ENCODE data around the gene MLH1.

The MLH1 gene

DNA sequence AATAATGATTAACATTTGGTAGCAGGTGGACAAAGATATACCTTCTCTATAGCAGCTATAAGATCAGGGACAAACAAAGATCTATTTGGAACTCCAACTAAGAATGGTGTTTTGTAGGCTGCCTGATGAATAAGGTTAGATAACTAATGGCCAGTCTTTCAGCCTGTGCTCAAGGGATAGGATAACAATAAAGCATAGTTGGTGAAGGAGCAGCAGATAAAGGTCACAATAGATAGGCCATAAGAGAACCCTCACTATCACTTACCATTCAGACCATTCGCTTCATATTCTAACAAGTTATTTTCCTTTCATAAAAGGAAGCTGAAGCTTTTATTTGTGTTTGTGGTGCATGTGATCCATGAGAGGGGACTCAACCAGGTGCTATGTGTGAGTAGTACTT lies 20.2 kb upstream of the MLH1 start:
- DNase-seq (ENCODE audit: low spot score), result no peak
- in situ Hi-C loops (cut with MboI; ENCODE audit: low sequenced_read_pairs, unreplicated experiment), result loop anchor here (25.0 kb wide), 1 partner anchor 236 kb away; no protein-coding TSS in a partner anchor
- TF ChIP-seq CTCF (IDR thresholded peaks at IDR 0.05; ENCODE audit: borderline replicate concordance, control extremely low read depth, extremely low read depth, insufficient read depth, missing control alignments), result no peak

- in situ Hi-C loops (cut with MboI; ENCODE audit: low sequenced_read_pairs, unreplicated experiment), result no loop called here
- no peak for DNase-seq (ENCODE audit: low spot score)
- TF ChIP-seq CTCF (IDR thresholded peaks at IDR 0.05; ENCODE audit: borderline replicate concordance, control extremely low read depth, extremely low read depth, insufficient read depth, missing control alignments), result no peak
Measured at GRCh38 chr3:36981006-36981405, 12.3 kb upstream of the MLH1 start.

- no peak for DNase-seq (ENCODE audit: low spot score)
- in situ Hi-C loops (cut with MboI; ENCODE audit: low sequenced_read_pairs, unreplicated experiment), result no loop called here
- TF ChIP-seq CTCF (IDR thresholded peaks at IDR 0.05; ENCODE audit: borderline replicate concordance, control extremely low read depth, extremely low read depth, insufficient read depth, missing control alignments), result no peak
Measured at GRCh38 chr3:36988356-36988755, 5.0 kb upstream of the MLH1 start.

DNA sequence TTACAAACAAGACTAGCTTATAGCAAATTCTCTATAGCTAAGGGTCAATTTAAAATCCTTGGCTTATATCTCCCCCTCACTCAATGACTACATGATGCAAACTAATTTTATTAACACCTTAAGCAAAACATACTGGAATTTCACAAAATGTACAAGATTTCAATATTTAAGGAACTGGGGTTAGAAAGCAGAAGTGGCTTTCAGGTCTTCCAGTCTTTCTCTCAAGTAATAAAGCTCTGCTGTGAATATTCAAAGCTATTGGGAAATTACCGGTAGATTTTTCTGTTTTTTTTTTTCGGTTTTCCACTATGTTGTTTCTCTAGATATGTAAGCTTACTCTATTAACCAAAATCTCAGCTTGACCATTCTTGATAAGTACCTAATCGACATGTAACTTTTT lies 4.3 kb upstream of the MLH1 start:
- TF ChIP-seq CTCF (IDR thresholded peaks at IDR 0.05; ENCODE audit: borderline replicate concordance, control extremely low read depth, extremely low read depth, insufficient read depth, missing control alignments), result no peak
- in situ Hi-C loops (cut with MboI; ENCODE audit: low sequenced_read_pairs, unreplicated experiment), result no loop called here
- no peak for DNase-seq (ENCODE audit: low spot score)

- no peak for TF ChIP-seq CTCF (IDR thresholded peaks at IDR 0.05; ENCODE audit: borderline replicate concordance, control extremely low read depth, extremely low read depth, insufficient read depth, missing control alignments)
- in situ Hi-C loops (cut with MboI; ENCODE audit: low sequenced_read_pairs, unreplicated experiment), result no loop called here
- no peak for DNase-seq (ENCODE audit: low spot score)
Measured at GRCh38 chr3:36989568-36989967, 3.8 kb upstream of the MLH1 start.

- in situ Hi-C loops (cut with MboI; ENCODE audit: low sequenced_read_pairs, unreplicated experiment), result no loop called here
- TF ChIP-seq CTCF (IDR thresholded peaks at IDR 0.05; ENCODE audit: borderline replicate concordance, control extremely low read depth, extremely low read depth, insufficient read depth, missing control alignments), result no peak
- no peak for DNase-seq (ENCODE audit: low spot score)
Measured at GRCh38 chr3:36991147-36991546, 2.2 kb upstream of the MLH1 start.
